GM19035 (cell line): ENCODE results near the gene MBTPS1.

Experiments used
- ATAC-seq: cut with Tn5 transposase; IDR thresholded peaks from one replicate; pipeline ENCODE4 v1.9.1; 2021; ENCODE audit not compliant: unreplicated experiment

The MBTPS1 gene

DNA sequence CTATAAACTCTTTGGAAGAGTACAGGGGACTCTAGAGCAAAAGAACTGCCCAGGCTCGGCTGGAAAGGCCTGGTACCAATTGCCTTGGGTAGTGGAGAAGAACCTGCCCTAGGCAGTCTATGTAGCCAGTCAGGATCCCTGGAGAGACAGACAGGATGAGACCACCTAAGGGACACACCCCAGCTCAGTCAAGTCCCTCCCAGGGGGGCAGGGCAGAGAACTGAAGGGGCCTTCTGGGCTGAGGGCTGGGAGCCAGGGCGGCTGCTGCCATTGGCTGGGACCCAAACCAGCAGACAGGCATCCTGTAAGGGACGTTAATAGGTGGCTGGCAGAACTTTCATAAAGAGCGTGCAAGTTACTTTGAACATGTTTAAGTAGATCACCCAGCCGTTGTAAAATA, 61.4 kb downstream of the MBTPS1 start:
- ATAC-seq: no peak

DNA sequence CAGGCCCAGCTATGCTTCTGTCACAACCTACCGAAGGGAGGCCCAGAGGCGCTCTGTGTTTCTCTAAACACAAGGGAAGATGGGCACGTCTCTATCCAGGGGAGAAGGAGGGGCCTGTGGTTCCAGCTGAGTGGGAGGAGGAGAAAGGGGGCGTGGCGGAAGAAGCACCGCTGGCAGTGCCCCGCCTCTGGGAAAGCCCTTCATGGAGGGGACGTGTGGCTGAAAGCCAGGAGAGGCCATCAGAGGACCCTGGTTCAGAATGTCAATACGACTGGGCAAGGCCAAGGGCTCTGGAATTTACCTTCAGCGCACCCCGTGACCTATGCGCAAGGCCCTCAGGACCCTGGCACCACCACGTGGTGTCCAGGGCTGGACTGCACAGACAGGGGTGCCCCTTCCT, 61.8 kb downstream of the MBTPS1 start:
- no peak for ATAC-seq

DNA sequence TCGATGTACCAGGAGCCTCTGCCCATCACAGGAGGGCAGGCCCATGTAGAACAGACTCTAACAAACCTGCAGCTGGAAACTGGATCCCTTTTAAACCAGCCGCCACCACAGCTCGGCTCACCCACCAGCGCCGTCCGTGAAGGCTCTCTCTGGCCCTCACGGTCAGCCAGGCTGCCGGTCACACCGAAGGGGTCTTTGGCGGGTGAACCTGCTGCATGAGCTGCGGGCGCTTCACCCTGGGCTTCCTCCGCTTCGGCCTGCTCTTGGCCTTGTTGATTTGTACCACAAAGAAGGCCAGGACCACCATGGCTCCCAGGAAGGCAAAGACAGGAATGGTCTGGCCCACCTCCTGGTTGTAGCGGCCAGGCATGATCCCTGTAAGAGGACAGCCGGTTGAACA, 62.5 kb downstream of the MBTPS1 start:
- ATAC-seq: no peak

DNA sequence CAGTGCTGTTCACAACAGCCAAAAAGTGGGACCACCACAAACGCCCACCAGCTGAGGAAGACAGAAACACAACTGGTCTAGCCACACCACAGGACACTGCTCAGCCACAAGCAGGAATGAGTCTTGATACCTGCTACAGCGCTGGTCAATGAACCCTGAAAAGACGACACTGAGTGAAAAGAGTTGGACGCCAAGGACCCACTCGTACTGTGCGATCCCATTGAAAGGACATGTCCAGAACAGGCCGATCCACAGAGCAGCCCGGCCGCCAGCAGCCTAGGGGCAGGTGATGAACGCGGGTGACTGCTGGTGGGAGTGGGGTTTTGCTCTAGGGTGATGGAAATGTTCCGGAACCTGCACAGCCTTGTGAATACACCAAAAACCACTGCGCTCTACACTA, 63.5 kb downstream of the MBTPS1 start:
- ATAC-seq: no peak

DNA sequence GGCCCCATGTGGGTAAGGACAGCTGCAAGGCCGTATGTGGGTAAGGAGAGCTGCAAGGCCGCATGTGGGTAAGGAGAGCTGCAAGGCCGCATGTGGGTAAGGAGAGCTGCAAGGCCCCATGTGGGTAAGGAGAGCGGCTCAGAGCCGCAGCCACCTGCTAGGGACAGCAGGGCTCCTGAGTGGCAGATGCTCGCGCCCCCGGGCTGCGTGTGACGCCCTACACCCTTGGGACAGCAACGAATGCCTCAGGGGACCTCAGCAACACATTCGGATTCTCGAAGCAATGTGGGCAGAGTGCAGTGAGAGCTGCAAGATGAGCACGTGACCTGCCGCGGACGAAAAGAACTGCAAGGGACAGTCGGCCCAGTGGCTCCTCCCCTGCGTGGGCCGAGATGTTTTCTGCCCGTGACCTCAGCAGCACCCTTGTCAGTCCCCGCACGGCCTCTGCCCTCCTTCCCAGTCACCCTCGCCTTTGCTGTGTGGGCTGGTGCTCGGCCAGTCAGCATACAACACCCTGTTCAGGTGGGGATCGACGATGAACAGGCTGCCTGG, 64.6 kb downstream of the MBTPS1 start:
- no peak for ATAC-seq

DNA sequence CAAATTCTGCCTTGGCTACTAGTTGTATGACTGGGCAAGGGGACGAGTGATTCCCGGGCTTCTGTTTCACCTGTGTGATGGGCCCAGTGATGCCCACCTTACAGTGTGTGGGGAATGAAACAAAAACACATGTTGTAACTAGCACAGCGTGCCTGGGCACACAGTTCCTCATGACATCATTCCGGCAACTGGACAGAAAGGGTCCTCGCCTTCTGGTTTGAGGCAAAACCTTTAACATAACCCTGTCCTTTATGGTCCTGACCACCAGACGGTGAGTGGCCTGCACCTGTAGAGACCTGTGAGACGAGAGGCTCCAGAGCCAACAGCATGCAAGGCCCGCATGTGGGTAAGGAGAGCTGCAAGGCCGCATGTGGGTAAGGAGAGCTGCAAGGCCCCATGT, 66.4 kb downstream of the MBTPS1 start:
- ATAC-seq: no peak

DNA sequence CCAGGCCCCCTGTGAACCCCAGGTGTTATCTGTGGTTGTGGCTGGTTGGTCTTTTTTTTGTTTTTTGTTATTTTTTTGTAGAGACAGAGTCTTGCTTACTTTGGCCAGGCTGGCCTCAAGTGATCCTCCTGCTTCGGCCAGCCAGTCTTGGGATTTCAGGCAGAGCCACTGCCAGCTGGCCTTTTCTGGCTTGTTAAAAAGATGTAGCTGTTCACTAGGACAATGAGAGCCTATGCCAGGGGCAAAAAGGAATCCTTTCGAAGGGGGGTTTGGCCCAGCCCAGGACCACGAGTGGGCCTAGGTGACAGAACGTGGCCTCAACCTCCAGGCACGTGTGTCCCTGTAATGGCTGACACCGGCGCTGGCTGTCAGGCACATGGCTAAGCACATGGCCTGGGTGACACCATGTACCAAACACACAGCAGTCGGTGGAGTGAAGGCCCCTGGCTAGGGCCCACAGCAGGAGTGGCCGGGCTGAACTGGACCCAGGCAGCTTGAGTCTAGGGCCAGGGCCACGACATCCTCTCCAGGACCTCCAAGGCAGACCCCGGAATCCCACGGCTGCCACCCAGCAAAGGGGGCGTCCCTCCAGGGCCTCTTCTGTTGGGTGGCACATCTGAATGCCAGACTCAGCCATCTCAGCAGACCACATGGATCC, 67.2 kb downstream of the MBTPS1 start:
- no peak for ATAC-seq

DNA sequence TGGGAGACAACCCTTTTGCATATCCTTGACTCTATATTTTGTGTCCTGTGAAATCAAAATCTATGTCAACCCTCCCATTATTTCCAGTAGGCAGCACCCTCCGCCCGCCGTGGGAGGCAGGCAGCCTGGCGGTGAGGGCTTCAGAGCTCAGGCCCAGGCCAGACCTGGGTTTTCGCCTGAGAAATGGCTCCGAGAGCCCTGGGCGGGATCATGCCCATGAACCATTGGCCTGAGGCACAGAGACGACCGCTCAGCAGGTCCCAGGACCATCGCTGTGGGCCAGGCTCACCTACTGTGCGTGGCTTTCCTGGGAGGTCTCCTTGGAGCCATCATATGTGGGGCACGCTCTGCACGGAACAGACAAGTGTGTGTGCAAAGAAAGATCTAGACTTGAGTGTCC, 67.9 kb downstream of the MBTPS1 start:
- ATAC-seq: no peak

DNA sequence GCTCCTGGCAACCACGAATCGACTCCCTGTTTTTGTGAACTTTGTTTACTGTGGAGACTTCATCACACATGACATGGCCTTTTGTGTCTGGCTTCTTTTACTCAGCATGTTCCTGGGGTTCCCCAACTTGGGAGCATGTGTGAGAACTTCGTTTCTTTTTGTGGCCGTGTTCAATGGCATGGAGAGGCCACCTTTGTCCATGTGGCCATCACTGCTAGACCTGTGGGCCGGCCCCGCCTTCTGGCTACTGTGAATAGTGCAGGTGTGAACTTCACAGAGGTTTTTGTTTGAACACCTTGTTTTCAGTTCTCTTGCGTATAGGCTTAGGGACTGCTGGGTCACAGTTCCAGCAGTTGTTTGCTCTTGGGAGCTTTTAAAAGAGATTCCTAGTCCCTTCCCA, 68.5 kb downstream of the MBTPS1 start:
- no peak for ATAC-seq

DNA sequence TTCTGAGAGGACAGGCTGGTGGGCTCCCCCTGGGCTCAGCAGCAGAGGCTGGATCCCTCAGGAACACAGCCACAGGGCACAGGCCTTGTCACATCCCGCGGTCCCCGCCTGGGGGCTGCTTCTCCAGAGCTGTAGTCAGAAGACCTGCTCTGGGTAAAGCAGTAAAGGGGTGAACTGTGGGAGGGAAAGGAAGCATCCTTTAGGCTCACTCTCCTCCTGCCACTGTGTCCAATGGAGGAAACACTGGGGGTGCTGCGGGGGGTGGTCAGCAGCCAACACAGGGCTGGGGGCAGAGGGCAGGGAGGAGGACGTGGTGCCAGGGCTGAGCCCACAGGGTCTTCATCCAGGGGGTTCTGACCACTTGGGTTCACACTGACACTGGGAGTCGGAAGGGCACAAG, 69.1 kb downstream of the MBTPS1 start:
- no peak for ATAC-seq

DNA sequence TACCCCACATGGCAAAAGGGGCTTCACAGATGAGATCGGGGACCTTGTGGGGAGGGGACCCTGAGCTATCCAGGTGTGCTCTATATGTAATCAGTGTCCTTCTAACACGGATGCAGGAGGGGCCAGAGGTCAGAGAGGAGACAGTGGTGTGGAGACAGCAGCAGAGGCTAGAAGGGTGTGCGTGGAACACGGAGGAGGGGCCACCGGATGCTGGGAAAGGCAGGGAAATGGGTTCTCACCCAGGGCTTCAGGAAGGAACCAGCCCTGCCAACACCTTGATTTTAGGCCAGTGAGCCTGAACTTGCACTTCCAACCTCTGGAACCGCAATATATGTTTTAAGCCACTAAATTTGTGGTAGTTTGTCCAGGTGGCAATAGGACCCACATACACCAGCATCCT, 69.5 kb downstream of the MBTPS1 start:
- ATAC-seq: no peak

DNA sequence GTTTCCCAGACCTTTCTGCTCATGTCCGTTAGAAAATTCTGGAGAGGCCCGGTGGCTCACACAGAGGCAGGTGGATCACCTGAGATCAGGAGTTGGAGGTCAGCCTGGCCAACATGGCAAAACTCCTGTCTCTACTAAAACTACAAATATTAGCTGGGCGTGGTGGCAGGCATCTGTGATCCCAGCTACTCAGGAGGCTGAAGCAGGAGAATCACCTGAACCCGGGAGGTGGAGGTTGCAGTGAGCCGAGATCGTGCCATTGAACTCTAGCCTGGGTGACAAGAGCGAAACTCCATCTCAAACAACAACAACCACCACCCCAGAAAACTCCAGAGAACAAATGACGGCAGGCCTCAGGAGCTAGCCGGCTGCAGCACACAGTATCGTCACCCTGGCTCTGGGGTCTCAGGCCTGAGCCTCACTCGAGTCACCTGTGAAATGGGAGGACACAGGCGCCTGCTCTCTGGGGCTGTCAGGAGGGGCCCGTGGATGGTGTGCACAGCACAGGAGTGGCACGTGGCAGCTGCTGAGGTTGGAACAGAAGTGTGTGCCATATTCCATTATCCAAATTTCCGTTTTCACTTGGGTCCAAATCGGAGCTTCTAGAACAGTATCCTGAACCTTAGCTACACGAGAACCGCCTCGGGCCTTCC, 70.8 kb downstream of the MBTPS1 start:
- no peak for ATAC-seq

DNA sequence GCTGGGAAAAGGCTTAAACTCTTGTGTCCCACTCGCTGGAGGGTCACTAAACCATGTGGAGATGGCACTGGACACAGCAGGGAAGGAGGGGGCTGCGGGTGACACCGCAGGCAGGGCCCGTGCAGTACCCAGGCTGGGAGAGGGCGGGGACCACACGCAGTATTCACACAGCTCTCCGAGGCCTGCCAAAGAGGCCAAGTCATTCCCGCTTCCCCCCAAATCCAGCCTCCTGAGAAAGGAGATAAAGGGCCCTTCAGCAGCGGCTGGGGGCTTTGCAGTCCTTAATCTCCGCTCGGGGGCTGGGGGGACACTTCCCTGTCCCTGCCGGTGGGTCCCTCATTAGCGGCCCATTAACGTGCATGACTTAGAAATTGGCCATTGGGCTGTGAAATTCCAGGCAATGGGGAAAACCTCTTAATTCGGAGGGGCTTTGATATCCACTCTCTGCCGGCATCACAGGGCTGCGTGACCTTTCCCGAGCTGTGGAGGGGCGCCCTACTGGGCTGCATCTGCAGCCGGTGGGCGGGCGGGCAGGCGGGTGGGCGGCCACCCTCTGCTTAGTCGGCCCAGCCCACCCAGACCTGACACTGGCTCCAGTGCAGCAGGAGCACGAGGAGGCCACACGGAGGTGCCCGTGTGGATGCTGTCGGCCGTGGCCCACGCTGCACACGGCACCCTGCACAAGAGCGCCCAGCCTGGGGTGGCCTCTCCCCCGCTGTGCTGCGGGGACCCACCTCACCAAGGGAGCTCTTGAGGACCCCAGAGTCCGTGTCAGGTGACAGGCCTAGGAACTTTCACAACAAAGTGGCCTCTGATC, 71.5 kb downstream of the MBTPS1 start:
- no peak for ATAC-seq

DNA sequence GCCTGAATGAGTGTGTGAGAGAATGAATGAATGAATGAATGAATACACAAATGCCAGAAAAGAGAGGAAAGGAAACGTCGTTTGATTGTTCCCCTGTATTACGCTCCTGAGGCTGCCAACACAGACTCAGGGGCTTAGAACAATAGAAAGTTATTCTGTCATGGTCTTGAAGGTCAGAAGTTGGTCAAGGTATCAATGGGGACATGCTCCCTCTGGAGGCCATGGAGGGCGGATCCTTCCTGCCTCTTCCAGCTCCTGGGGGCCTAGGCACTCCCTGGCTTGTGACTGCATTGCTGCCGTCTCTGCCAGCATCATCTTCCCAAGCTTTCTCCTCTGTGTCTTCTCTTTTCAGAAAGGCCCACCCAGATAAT, 72.6 kb downstream of the MBTPS1 start:
- ATAC-seq: no peak

DNA sequence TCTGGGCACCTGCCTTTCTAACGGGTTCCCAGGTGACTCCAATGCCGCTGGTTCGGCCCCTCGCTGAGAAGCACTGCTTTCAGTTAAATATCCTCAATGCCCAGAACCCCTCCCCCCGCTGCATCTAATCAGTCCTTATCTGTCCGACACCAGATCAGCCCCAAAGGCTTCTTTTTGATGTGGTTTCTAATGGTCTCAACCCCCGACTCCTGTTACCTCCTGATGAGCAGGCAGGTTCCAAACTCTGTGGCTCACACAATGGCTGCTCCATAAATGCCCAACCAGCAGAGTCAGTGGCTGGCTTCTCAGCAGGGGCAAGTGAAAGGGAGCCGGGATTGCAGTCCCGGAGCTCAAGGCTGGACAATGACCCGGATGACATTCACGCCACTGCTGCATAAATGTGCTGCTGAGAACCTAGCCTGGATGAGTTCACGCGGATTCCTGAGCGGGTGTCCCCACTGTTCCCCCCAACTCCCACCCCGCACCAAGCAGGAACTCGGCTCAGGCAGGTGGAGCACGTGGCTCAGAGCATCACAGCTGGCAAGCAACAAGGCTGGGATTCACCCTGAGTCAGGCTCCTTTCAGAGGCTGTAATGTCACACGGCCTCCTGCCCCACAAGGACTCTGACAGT, 73.1 kb downstream of the MBTPS1 start:
- no peak for ATAC-seq

DNA sequence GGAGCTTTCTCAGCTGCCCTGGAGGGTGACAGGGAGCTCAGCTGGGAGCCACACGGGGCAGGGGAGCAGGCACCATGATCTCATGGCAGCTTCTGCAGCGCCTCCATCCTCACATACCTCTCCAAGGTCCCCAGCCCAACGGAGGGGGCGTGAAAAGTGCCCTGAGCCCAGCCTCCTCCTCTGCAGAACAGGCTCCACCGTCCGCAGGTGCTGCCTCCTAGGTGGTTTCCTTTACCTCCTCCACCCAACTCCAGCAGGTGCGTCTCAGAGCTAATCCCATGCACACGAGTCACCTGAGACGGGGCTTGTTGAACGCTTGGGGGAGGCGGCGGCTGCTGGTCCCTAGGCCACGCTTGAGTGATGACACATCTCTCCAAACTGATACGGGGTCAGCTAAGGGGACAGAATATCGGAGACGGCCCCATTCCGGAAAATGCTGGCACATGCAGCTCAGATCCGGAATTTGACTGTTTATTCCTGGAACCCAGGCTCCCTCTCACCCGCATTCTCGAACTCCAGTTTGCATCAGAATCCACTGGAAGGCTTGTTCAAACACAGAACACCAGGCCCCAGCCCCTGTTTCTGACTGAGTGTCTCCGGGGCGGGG, 73.8 kb downstream of the MBTPS1 start:
- ATAC-seq: no peak

DNA sequence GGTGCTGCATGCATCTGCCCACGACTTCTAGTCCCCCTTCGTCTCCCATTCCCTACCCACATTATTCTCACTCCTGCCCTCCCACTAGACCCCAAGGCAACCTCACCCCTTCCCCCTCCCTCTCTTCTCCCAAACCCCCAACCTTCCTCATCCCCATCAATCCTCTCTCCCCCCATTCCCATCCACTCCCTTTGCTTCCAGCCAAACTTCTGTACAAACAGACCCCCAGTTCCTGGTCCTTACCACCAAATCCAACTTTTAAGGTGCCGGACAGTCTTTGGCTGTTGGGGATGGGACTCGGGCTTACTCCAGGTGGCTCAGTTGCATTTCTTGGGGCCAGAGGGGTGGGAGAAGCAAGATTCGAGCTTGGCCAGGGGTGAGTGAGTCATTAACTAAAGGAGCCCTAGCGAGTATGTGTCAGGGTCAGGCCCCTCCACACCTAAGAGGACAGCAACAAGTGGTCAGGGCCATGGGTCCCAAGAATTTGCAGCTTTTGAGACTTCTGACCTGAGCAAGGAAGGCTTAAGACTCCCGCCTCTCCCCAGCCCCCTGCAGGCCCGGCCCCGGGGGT, 74.3 kb downstream of the MBTPS1 start, which contains the start of gene SLC38A8:
SLC38A8 (minus strand) TSS at position 488 of the 571 bp plus-strand sequence. CDS start 638 bp downstream, outside the sequence.
- ATAC-seq: no peak

DNA sequence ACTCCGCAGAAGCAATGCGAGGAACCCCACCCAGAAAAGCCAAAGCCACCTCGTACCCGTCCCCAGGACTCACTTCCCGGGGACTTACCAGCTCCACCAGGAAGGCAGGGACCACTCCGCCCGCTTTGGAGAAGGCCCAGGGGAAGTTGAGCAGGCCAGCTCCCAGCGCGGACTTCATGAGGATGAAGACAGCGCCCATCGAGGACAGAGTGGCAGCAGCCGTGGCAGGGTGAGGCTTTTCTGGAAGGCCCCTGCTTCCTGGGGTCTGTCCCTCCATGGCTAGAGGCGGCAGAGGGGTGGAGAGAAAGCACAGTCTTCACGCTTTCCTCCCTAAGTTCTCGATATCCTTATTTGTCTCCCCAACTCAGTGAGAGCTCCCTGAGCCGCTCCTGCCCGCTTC, 74.9 kb downstream of the MBTPS1 start:
- ATAC-seq: no peak

DNA sequence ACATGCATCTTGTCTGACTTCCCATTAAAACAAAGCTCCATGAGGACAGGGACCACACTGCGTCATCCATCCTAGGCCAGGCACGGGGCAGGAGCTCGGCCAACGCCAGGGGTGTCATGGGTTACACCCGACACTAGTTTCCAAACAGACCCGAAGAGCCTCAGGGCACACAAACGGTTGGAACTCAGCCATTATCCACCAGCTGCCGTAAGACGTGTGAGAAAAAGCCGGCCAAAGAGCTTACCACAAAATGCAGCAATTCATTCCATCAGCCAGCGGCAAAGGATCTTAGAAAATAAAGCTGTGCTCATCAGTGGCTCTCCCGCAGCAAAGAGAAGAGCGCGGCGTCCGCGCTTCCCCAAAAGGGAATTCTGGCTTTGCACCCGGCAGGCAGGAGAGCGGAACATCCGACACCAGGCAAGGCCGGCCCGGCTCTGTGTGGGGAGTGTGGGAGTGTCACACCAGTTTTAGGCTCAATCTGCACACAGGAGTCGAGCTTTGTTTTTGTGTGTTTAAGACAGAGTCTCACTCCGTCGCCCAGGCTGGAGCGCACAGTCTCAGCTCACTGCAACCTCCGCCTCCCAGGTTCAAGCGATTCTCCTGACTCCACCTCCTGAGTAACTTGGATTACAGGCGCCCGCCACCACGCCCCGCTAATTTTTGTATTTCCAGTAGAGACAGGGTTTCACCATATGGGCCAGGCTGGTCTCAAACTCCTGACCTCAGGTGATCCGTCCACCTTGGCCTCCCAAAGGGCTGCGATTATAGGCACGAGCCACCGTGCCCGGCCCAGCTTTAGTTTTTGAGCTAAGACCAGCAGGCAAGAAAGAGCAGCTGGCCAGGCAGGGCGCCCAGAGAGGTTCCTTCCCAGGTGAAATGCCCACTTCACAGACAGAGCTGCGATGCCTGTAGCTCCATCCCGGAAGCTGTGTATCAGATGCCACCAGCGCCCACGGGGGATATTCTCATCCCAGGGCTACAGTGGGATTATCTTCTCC, 75.6 kb downstream of the MBTPS1 start:
- no peak for ATAC-seq
